Measurements from ENCODE around the gene CACNA1I.

CACNA1I gene

DNA sequence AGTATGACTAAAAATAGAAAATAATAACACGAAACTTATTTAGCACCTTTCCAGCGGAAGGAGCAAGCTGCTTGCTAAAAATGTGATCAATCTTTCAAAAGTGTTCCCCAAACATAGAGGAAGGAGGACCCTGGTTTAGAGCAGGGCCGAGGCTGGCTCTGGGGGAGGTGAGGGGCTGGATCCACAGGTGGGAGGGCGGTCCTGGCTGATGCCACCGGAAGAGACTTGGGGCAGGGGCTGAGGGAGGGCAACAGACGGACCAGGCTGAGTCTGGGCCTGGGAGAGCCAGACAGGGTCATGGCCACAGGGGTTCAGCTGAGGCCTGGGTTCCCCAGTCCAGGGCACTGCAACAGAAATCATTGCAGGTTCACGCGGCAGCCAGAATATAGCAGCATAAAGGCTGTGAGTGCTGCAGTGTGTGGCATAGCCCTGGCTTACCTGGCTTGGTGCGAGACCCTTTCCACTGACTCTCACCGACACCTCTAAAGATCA, 143.3 kb downstream of the CACNA1I start:
- no peak for DNase-seq (ENCODE audit: extremely low read depth in 1 of 2, low read depth in 1 of 2)

GRCh38 chr22:39714321-39714720, 143.8 kb downstream of the CACNA1I start:
- no peak for DNase-seq (ENCODE audit: extremely low read depth in 1 of 2, low read depth in 1 of 2)

- no peak for DNase-seq (ENCODE audit: extremely low read depth in 1 of 2, low read depth in 1 of 2)
Observed at GRCh38 chr22:39715778-39716495, 145.4 kb downstream of the CACNA1I start.

- no peak for DNase-seq (ENCODE audit: extremely low read depth in 1 of 2, low read depth in 1 of 2)
Observed at GRCh38 chr22:39716534-39716933, 146.0 kb downstream of the CACNA1I start.

GRCh38 chr22:39717099-39717498, 146.5 kb downstream of the CACNA1I start:
- no peak for DNase-seq (ENCODE audit: extremely low read depth in 1 of 2, low read depth in 1 of 2)

DNA sequence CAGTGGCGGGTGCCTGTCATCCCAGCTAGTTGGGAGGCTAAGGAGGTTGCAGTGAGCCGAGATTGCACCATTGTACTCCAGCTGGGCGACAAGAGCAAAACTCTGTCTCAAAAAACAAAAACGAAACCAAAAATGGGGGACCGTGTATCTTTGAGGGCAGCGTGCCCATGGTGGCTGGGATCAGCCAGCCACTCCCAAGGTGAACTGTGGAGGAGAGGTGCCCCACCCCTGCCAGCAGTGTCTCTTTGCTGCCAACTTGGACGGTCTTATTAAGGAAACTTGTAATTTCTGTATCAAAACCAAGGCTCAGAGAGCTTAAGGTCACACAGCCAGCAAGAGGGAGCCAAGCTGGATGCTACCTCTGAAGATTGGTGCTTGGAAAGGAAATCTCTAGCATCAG, 147.7 kb downstream of the CACNA1I start:
- DNase-seq (ENCODE audit: extremely low read depth in 1 of 2, low read depth in 1 of 2): no peak

DNA sequence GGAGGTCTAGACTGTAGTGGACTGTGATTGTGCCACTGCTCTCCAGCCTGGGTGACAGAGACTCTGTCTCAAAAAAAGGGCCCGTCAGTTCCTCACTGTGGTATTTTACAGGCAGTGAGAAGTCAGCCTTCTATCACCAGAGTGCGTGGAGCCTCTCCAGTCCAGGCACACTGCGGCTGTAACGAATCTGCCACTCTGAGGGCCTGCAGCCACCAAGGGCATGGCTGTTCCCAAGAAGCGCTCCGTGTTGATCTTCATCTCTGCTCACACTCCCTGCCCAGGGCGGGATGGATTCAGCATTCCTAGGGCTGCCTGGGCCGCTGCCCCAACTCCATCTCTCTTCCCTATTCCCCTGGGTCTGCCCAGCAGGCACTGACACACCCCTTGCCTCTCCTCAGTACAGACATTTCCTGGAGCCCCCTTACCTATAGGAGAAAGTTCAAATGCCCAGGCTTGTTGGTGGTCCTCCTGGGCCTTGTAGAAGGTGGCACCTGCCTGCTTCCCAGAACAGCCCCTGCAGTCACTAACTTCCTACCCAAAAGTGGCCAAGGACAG, 148.4 kb downstream of the CACNA1I start:
- no peak for DNase-seq (ENCODE audit: extremely low read depth in 1 of 2, low read depth in 1 of 2)

DNA sequence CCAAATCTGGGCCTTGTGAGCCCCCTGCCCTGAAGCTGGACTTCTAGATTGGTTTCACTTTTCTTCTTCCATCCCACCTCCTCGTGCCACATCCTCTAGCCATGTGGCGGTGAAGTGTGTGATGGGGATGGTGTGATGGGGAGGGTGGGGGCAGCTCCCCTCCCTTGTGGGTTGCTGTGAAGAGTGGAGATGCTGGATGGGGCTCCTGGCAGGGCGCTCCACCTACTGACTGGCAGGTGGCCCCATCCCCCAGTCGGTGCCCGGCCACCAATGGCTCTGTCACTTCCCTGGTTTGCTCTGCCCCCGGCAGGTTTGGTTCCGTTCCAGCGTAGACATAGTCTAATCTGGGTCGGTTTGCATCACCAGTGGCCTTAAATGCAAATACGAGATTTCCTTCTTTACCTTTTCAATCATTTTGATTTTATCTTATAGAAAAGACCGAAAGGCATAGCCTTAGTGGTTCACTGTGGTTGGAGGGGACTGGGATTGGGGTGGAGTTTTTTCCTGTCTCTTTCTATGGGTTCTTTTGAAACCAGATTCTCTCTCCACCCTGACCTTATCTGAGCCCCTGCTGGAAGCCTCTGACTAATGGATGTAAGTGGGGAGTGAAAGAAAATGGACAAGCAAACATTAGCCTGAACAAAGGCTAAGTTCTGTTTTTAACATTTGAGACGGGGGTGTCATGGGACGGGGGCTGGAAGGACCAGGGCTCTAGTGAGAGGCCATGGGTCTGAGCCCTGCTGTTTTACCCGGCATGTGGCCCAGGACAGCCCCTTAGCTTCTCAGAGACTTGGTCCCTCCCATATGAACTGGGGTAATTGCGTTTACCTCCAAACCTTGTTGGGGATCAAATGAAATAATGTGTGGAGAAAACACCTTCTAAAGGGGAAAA, 149.3 kb downstream of the CACNA1I start:
- no peak for DNase-seq (ENCODE audit: extremely low read depth in 1 of 2, low read depth in 1 of 2)

DNA sequence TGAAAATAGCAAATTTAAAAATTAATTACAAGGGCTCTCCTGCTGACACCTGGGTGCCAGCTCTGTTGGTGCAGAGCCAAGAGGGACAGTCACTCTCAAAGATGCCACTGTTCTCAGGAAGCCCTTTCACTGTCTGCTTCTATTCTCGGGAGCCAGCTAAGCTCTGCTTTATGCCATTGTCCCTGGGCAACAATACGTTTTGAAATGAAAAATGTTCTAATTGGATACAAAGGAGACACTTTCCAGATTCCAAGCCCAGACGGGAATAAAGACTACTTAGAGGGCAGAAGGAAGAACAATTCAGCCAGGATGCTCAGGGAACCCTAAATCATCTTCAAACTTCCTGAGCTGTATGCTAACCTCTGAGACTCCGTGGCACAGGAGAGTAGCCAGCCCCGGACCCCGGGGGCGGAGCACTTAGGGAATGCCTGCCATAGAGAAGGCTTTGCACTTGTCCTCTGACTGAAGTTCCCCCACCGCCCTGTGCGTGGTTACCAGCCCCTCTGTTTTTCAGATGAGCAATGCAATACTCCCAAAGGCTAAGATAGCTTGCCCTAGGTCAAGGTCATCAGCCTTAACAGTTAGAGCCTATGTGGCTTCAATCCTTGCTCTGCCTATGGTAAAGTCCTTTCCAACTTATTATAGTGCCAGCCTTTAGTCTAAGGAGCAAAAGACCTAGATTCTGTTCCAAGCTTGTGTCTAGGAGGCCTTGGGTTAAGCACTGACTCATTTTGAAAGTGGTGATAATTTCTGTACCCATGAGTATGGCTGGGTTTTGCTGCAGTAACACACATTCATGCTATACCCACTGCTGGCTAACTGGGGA, 150.9 kb downstream of the CACNA1I start:
- no peak for DNase-seq (ENCODE audit: extremely low read depth in 1 of 2, low read depth in 1 of 2)

- DNase-seq (ENCODE audit: extremely low read depth in 1 of 2, low read depth in 1 of 2): no peak
Observed at GRCh38 chr22:39722032-39722325, 151.4 kb downstream of the CACNA1I start.

DNA sequence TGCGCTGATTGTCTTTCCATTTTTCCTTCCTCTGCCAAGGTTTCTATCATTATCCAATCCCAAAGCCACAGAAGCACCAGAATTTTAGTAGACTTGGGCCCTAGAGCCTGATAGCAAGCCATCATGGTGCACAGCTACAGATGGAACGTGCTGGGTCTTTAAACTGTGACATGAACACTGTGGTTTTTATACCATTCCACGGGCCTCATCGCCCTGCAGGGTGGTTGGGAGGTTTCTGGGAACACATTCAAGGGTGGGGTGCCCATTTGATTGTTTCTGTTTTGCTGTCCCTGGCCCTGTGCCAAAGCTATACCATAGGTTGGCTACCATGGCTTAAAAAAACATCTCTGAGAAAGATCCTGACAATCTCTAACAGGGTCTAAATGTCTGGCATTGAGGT, 151.9 kb downstream of the CACNA1I start:
- DNase-seq (ENCODE audit: extremely low read depth in 1 of 2, low read depth in 1 of 2): no peak

DNA sequence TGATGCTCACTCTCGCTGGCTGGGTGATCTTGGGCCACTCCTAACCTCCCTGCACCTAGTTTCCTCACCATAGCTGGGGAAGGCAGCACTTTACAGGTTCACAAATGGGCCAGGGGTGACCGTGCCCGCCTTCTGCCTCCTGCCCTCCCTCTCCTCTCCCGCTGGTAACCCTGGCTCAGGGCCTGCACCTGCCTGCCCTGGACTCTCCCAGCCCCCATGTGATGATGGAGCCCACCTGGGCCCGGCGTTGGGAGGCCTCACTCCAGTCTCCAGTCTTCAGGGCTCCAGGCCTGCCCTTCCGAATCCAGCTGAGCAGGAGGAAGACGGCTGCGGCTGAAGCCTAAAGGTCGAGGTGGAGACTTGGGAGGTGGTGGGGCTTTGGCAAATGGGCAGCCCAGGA, 152.9 kb downstream of the CACNA1I start:
- no peak for DNase-seq (ENCODE audit: extremely low read depth in 1 of 2, low read depth in 1 of 2)

- no peak for DNase-seq (ENCODE audit: extremely low read depth in 1 of 2, low read depth in 1 of 2)
Observed at GRCh38 chr22:39723899-39724351, 153.4 kb downstream of the CACNA1I start.

DNA sequence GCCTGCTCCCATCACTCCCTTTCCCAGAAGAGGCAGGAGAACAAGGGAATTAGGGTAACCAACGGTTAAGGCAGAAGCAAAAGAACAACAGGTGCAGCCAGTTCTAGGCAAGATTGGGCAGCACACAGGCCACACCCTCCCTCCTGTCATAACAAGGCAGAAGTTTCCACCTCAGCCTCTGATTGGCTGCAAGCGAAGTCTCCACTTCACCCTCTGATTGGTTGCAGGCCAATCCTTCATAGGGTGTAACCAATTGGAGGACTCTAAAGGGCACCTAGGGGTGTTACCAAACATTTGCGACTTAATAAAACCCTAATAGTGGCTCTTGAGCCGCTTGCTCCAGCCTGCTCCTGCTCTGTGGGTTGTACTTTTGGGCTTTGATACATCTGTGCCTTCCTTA, 153.8 kb downstream of the CACNA1I start:
- DNase-seq (ENCODE audit: extremely low read depth in 1 of 2, low read depth in 1 of 2): no peak

DNA sequence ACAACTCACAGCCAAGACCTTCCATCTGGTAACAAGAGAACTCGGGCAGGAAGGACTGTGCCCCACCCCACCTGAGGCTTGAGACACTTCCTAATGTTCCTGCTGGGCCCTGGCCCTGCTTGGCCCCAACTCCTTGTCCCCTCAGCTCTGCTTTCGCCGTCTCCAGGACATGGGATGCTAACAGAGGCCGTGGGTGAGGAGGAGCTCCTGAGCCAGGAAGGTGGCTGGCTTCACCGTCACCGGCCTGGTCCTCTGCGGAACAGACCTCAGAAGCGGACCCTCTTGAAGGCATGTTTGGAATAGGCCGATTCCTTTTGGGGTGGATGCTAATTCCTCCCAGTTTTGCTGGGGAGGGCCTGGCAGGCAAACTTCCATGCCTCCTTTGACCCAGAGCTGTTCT, 154.3 kb downstream of the CACNA1I start:
- no peak for DNase-seq (ENCODE audit: extremely low read depth in 1 of 2, low read depth in 1 of 2)

- DNase-seq (ENCODE audit: extremely low read depth in 1 of 2, low read depth in 1 of 2): no peak
Observed at GRCh38 chr22:39725351-39726035, 154.9 kb downstream of the CACNA1I start.

DNA sequence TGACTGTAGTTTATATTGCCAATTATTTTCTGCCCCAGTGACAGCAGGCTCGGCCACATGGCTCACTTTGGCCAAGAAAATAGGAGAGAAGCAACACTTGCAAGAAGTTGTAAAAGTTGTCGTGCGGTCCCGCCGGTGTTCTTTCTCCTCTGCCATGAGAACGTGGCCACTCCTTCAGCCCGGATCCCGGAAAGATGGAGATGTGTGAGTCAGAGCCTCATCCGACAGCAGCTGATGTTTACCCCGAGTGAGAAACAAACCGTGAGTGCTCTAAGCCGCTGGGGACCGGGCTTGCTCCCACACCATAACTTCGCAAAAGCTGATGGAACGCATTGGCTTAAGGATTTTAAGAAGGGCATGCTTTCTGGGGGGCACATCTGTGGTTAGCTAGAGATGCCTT, 157.0 kb downstream of the CACNA1I start:
- no peak for DNase-seq (ENCODE audit: extremely low read depth in 1 of 2, low read depth in 1 of 2)

- no peak for DNase-seq (ENCODE audit: extremely low read depth in 1 of 2, low read depth in 1 of 2)
Observed at GRCh38 chr22:39728236-39728860, 157.8 kb downstream of the CACNA1I start.

DNA sequence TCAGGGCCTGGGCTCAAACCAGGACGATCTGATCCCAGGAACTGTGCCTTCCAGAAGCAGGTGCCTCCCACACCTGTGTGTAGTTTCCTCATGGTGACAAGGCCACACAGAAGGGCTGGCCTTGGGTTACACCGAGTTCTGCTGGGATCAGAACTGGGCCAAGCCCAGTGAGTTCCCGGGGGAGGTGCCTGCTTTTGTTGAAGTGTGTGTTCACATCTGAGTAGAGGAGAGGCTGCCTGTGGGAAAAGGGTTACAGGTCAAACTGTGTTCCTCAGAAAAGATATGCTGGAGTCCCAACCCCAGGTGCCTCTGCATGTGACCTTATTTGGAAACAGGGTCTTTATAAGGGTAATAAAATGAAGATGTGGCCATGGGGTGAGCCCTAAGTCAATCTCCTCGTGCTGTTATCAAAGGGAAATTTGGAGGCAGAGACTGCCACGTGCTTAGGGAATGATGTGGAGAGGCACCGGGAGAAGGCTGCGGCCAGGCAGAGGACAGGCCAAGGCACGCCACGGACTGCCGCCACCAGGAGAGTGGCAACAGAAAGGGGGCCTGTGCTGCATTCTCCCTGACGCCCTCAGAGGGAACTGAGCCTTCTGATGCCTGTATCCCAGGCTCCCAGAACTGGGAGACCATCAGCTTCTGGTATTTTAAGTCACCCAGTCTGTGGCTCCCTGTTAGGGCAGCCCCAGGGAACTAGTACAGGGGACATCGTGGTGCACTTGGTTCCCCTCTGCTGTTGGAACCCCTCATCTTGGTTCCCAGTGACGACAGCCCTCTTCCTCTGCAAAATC, 158.8 kb downstream of the CACNA1I start:
- DNase-seq (ENCODE audit: extremely low read depth in 1 of 2, low read depth in 1 of 2): no peak
